Liver (tissue), 9 donors: ENCODE data around the gene SHBG. TPM values are rescaled to one million over a fixed set of nuclear protein-coding genes. Genes with fewer than 3 reads are reported as not detected.

Experiments
- DNase-seq: peaks from one replicate; pipeline ENCODE4 v3.0.0-alpha.2; 2017; ENCODE audit warnings: low spot score
- H3K27ac ChIP-seq, 2 donors: one replicate each; pipeline ENCODE4 v1.7.0; 2013; ENCODE audit warnings: inconsistent platforms in 2 of 2, low read length in 2 of 2, control low read depth in 1 of 2, low read depth in 1 of 2, mild to moderate bottlenecking in 1 of 2
- H3K27me3 ChIP-seq, 4 donors: one replicate each; pipeline versions ENCODE4 v1.6.1 to v1.7.0; 2013; ENCODE audit warnings: low read length in 3 of 4, inconsistent platforms in 1 of 4, mild to moderate bottlenecking in 1 of 4, moderate library complexity in 1 of 4; ENCODE audit not compliant: control insufficient read depth in 4 of 4, insufficient read depth in 4 of 4
- H3K36me3 ChIP-seq, 4 donors: one replicate each; pipeline versions ENCODE4 v1.6.1 to v1.7.0; 2013; ENCODE audit warnings: low read length in 3 of 4, mild to moderate bottlenecking in 3 of 4, low read depth in 1 of 4, moderate library complexity in 1 of 4; ENCODE audit not compliant: control insufficient read depth in 4 of 4, insufficient read depth in 3 of 4
- H3K4me1 ChIP-seq, 4 donors: one replicate each; pipeline versions ENCODE4 v1.6.1 to v1.7.0; 2013; ENCODE audit warnings: low read length in 3 of 4, mild to moderate bottlenecking in 3 of 4, moderate library complexity in 1 of 4; ENCODE audit not compliant: control insufficient read depth in 4 of 4, insufficient read depth in 4 of 4
- H3K4me3 ChIP-seq, 3 donors: one replicate each; pipeline versions ENCODE4 v1.6.1 to v1.7.0; 2013; ENCODE audit warnings: low read length in 3 of 3, control low read depth in 1 of 3, low read depth in 1 of 3, mild to moderate bottlenecking in 1 of 3
- H3K9ac ChIP-seq, 2 donors: one replicate each; pipeline ENCODE4 v1.7.0; 2013; ENCODE audit warnings: low read length in 2 of 2, mild to moderate bottlenecking in 2 of 2, moderate library complexity in 2 of 2, control low read depth in 1 of 2, low read depth in 1 of 2
- H3K9me3 ChIP-seq, 4 donors: one replicate each; pipeline versions ENCODE4 v1.6.1 to v1.7.0; 2013; ENCODE audit warnings: low read length in 3 of 4; ENCODE audit not compliant: control insufficient read depth in 4 of 4
- ATF3 ChIP-seq: IDR thresholded peaks from 2 replicates; pipeline ENCODE4 v1.6.1; 2016; ENCODE audit warnings: antibody characterized with exemption
- CTCF ChIP-seq: fragments of 150-350 bp; IDR thresholded peaks from 2 replicates; pipeline ENCODE4 v1.5.1; 2017; ENCODE audit warnings: improper control_type of control experiment, low read depth, low read length; ENCODE audit not compliant: missing input control
- EGR1 ChIP-seq, 2 donors: IDR thresholded peaks; 2 replicates each; pipeline ENCODE4 v1.6.1; 2016 to 2018; ENCODE audit warnings: antibody characterized with exemption in 2 of 2, low read depth in 2 of 2
- FOXA1 ChIP-seq: IDR thresholded peaks from 2 replicates; pipeline ENCODE4 v1.6.1; 2016; ENCODE audit warnings: antibody characterized with exemption
- FOXA2 ChIP-seq: IDR thresholded peaks from 2 replicates; pipeline ENCODE4 v1.6.1; 2016; ENCODE audit warnings: antibody characterized with exemption
- GABPA ChIP-seq, 2 donors: IDR thresholded peaks in 1 of 2; conservative IDR thresholded peaks in 1 of 2; 2 replicates each; pipeline ENCODE4 v1.6.1; 2016; ENCODE audit warnings: antibody characterized with exemption in 2 of 2, mild to moderate bottlenecking in 1 of 2, moderate library complexity in 1 of 2
- HNF4A ChIP-seq, 2 donors: conservative IDR thresholded peaks; 2 replicates each; pipeline ENCODE4 v1.6.1; 2016; ENCODE audit warnings: antibody characterized with exemption in 2 of 2, mild to moderate bottlenecking in 2 of 2
- HNF4G ChIP-seq: IDR thresholded peaks from 2 replicates; pipeline ENCODE4 v1.6.1; 2016; ENCODE audit warnings: antibody characterized with exemption
- JUND ChIP-seq, 2 donors: IDR thresholded peaks; 2 replicates each; pipeline ENCODE4 v1.6.1; 2016; ENCODE audit warnings: antibody characterized with exemption in 2 of 2
- MAX ChIP-seq: IDR thresholded peaks from 2 replicates; pipeline ENCODE4 v1.6.1; 2016; ENCODE audit warnings: antibody characterized with exemption
- NR2F2 ChIP-seq: IDR thresholded peaks from 2 replicates; pipeline ENCODE4 v1.6.1; 2016; ENCODE audit warnings: antibody characterized with exemption
- RAD21 ChIP-seq, 2 donors: IDR thresholded peaks; 2 replicates each; pipeline ENCODE4 v1.6.1; 2016; ENCODE audit warnings: antibody characterized with exemption in 2 of 2, mild to moderate bottlenecking in 2 of 2
- REST ChIP-seq: IDR thresholded peaks from 2 replicates; pipeline ENCODE4 v1.6.1; 2016; ENCODE audit warnings: antibody characterized with exemption, mild to moderate bottlenecking
- RXRA ChIP-seq, 2 donors: IDR thresholded peaks; 2 replicates each; pipeline ENCODE4 v1.6.1; 2017 to 2018; ENCODE audit warnings: antibody characterized with exemption in 2 of 2, mild to moderate bottlenecking in 1 of 2
- SP1 ChIP-seq: IDR thresholded peaks from 2 replicates; pipeline ENCODE4 v1.6.1; 2018; ENCODE audit warnings: antibody characterized with exemption, mild to moderate bottlenecking
- TAF1 ChIP-seq: conservative IDR thresholded peaks from 2 replicates; pipeline ENCODE4 v1.6.1; 2016; ENCODE audit warnings: antibody characterized with exemption, mild to moderate bottlenecking
- YY1 ChIP-seq: IDR thresholded peaks from 2 replicates; pipeline ENCODE4 v1.6.1; 2016; ENCODE audit warnings: antibody characterized with exemption, mild to moderate bottlenecking
- ZBTB33 ChIP-seq: IDR thresholded peaks from 2 replicates; pipeline ENCODE4 v1.6.1; 2016; ENCODE audit warnings: antibody characterized with exemption
- WGBS: extraction: QIAGEN DNeasy Blood & Tissue Kit; methylation state at CpG from one replicate; pipeline ENCODE4 v1.1.7; 2013; 5-methylcytosine and 5-hydroxymethylcytosine counted together
- polyA plus RNA-seq, 2 donors: library from polyadenylated mRNA; stranded (reverse) in 1 of 2; unstranded in 1 of 2; fragments of 200-250 nt in 1 of 2; fragments of >200 nt in 1 of 2; fragmentation: Nextera tagmentation in 1 of 2; extraction: Ambion mirVana in 1 of 2; gene quantifications; one replicate each; pipeline versions ENCODE4 v1.2.1 to v1.2.3, GENCODE V29; 2013 to 2015
- total RNA-seq, 2 donors: library from RNA; depleted of rRNA; stranded (reverse); fragments of >200 nt; gene quantifications; one replicate each; pipeline ENCODE4 v1.2.3, GENCODE V29; 2014
- donor health status: healthy.
- donor health status: healthy.
- donor health status: healthy.
- donor health status: healthy.
- donor health status: healthy.

SHBG gene
- total RNA-seq (10 to 100 TPM in 1 of 2 donors, 1 to 10 TPM in 1; 3.5 to 15.3 TPM), polyA plus RNA-seq (10 to 100 TPM; 29.0 to 61.6 TPM)

GRCh38 chr17:7629939-7630571 is at the start of gene SHBG:
Gene SHBG (plus strand): TSS chr17:7630135. CDS start chr17:7630173, 38 bp downstream.
- no peak within 1 kb of the TSS for H3K9ac ChIP-seq
- H3K36me3 ChIP-seq: peaks cover 0 to 1% (median 0%) of the 10 kb centered on the region in 4 donors
- TF ChIP-seq ZBTB33 (no peak), SP1 (peak; percentile 15), RXRA (IDR thresholded peaks at IDR 0.05) (peak; percentile 60 to 71), HNF4A (conservative IDR thresholded peaks at IDR 0.05) (peak in 1 of 2 donors; percentile 45), REST (no peak), NR2F2 (peak; percentile 62)
- H3K4me1 ChIP-seq: peaks cover 15 to 59% (median 49%) of the 10 kb centered on the region in 4 donors
- no peak within 1 kb of the TSS for H3K4me3 ChIP-seq
- no peak for DNase-seq
- H3K27me3 ChIP-seq: no peaks in the 10 kb centered on the region
- H3K9me3 ChIP-seq: no peaks in the 10 kb centered on the region
- peak within 1 kb of the TSS; percentile 25 to 30 for H3K27ac ChIP-seq
- WGBS: 53% methylated on average over 13 of the region's 13 CpGs

- H3K36me3 ChIP-seq: peaks cover 15 to 25% (median 23%) of the 10 kb centered on the region in 4 donors
- 90% methylated on average over 23 of the region's 23 CpGs for WGBS
- no peaks in the 10 kb centered on the region for H3K9me3 ChIP-seq
- H3K27ac ChIP-seq: peak overlapping the region; percentile 82 to 96
- peaks cover 18 to 70% (median 44%) of the 10 kb centered on the region in 4 donors for H3K4me1 ChIP-seq
- H3K9ac ChIP-seq: no peak overlapping the region
- H3K4me3 ChIP-seq: peak overlapping the region in 2 of 3 donors; percentile 25 to 36
- no peak for DNase-seq
- no peaks in the 10 kb centered on the region for H3K27me3 ChIP-seq
- no peak for TF ChIP-seq SP1
- no peak for TF ChIP-seq FOXA2
- no peak for TF ChIP-seq HNF4A (conservative IDR thresholded peaks at IDR 0.05)
- no peak for TF ChIP-seq GABPA (IDR thresholded peaks at IDR 0.05 in 1 of 2, conservative IDR thresholded peaks at IDR 0.05 in 1 of 2)
- no peak for TF ChIP-seq ATF3
- no peak for TF ChIP-seq JUND (IDR thresholded peaks at IDR 0.05)
- no peak for TF ChIP-seq NR2F2
- TF ChIP-seq YY1: no peak
- TF ChIP-seq FOXA1: no peak
- TF ChIP-seq EGR1 (IDR thresholded peaks at IDR 0.05; ENCODE audit: low read depth in 2 of 2): no peak
- TF ChIP-seq REST: no peak
- no peak for TF ChIP-seq CTCF
- no peak for TF ChIP-seq MAX
- TF ChIP-seq TAF1: no peak
- TF ChIP-seq RAD21 (IDR thresholded peaks at IDR 0.05): no peak
- TF ChIP-seq HNF4G: no peak
These were observed 49.0 kb upstream of the SHBG start for GRCh38 chr17:7580604-7581575.
